Karpas-422 (cell line): ENCODE data around the gene RFTN1. TPM values are rescaled to one million over a fixed set of nuclear protein-coding genes. Genes with fewer than 3 reads are reported as not detected.

ENCODE experiments used
- DNase-seq: peaks from one replicate; pipeline ENCODE4 v3.0.0-alpha.2; 2015
- H2AFZ ChIP-seq: fragments of 200-600 bp; sonication (generic); 2 replicates; pipeline ENCODE4 v1.6.1; 2014; ENCODE audit warnings: antibody characterized with exemption, low read length, mixed read lengths
- H3K27ac ChIP-seq: fragments of 200-600 bp; sonication (generic); 2 replicates; pipeline ENCODE4 v1.5.1; 2014; ENCODE audit warnings: mild to moderate bottlenecking, low read length, moderate library complexity
- H3K27me3 ChIP-seq: fragments of 200-600 bp; sonication (generic); 2 replicates; pipeline ENCODE4 v1.6.1; 2014; ENCODE audit warnings: low read length, mixed read lengths
- H3K36me3 ChIP-seq: fragments of 200-600 bp; sonication (generic); 2 replicates; pipeline ENCODE4 v1.6.1; 2014; ENCODE audit warnings: low read length, mixed read lengths; ENCODE audit not compliant: insufficient read depth
- H3K4me1 ChIP-seq: fragments of 200-600 bp; sonication (generic); 2 replicates; pipeline ENCODE4 v1.6.1; 2014; ENCODE audit warnings: mild to moderate bottlenecking, low read length, mixed read lengths
- H3K4me2 ChIP-seq: fragments of 200-600 bp; sonication (generic); 2 replicates; pipeline ENCODE4 v1.6.1; 2014; ENCODE audit warnings: low read length, low read depth, mild to moderate bottlenecking; ENCODE audit not compliant: poor library complexity, severe bottlenecking
- H3K4me3 ChIP-seq: fragments of 200-600 bp; sonication (generic); 2 replicates; pipeline ENCODE4 v1.5.1; 2014; ENCODE audit warnings: mild to moderate bottlenecking, antibody characterized with exemption, low read length, mixed read lengths
- H3K79me2 ChIP-seq: fragments of 200-600 bp; sonication (generic); 2 replicates; pipeline ENCODE4 v1.6.1; 2014; ENCODE audit warnings: mild to moderate bottlenecking, low read length, mixed read lengths
- H3K9ac ChIP-seq: fragments of 200-600 bp; sonication (generic); 2 replicates; pipeline ENCODE4 v1.6.0; 2014; ENCODE audit warnings: low read length
- H3K9me2 ChIP-seq: fragments of 200-600 bp; sonication (generic), shearing (Covaris generic); replicated peaks from 2 replicates; pipeline ENCODE4 v1.6.0; 2014; ENCODE audit warnings: mild to moderate bottlenecking, low read length, moderate library complexity; ENCODE audit not compliant: insufficient read depth
- H3K9me3 ChIP-seq: fragments of 300-700, 200-600 bp; sonication (generic); 2 replicates; pipeline ENCODE4 v1.6.1; 2014; ENCODE audit warnings: low read length, mixed read lengths
- H4K20me1 ChIP-seq: fragments of 200-600 bp; sonication (generic); 2 replicates; pipeline ENCODE4 v1.6.1; 2014; ENCODE audit warnings: mild to moderate bottlenecking, antibody characterized with exemption, low read length, low read depth; ENCODE audit not compliant: insufficient read depth
- total RNA-seq: library from RNA; depleted of rRNA; stranded (reverse); fragments of >200 nt; shearing (Covaris generic); gene quantifications from 2 replicates; pipeline ENCODE4 v1.2.3, GENCODE V29; 2014; ENCODE audit warnings: low replicate concordance

Gene RFTN1
- total RNA-seq, 1 experiment from 2014 or later, result 291 TPM

GRCh38 chr3:16433701-16434151, 79.8 kb downstream of the RFTN1 start:
- Histone ChIP-seq H3K36me3 (peaks cover 43% of the 10 kb centered on the region), H3K79me2 (peaks cover 52% of the 10 kb centered on the region), H3K4me3 (peak overlapping the region; percentile 48), H3K4me1 (peaks cover 84% of the 10 kb centered on the region), H2AFZ (no peak overlapping the region), H4K20me1 (no peaks in the 10 kb centered on the region), H3K9me3 (no peaks in the 10 kb centered on the region), H3K27ac (peak overlapping the region; percentile 99), H3K9me2 (no peaks in the 10 kb centered on the region), H3K4me2 (peak overlapping the region; percentile 72), H3K9ac (peak overlapping the region; percentile 72), H3K27me3 (no peaks in the 10 kb centered on the region)
- DNase-seq, result peak; percentile 94

GRCh38 chr3:16432714-16433113, 80.8 kb downstream of the RFTN1 start:
- peaks cover 54% of the 10 kb centered on the region for H3K79me2 ChIP-seq
- H3K4me1 ChIP-seq, result peaks cover 86% of the 10 kb centered on the region

GRCh38 chr3:16430717-16431630, 82.5 kb downstream of the RFTN1 start:
- H3K4me1 ChIP-seq, result peaks cover 96% of the 10 kb centered on the region
- peak overlapping the region; percentile 72 for H3K4me2 ChIP-seq
- no peak overlapping the region for H2AFZ ChIP-seq
- H3K4me3 ChIP-seq, result peak overlapping the region; percentile 41
- no peaks in the 10 kb centered on the region for H3K9me3 ChIP-seq
- no peaks in the 10 kb centered on the region for H3K27me3 ChIP-seq
- H3K9me2 ChIP-seq, result no peaks in the 10 kb centered on the region
- peaks cover 58% of the 10 kb centered on the region for H3K79me2 ChIP-seq
- peak overlapping the region; percentile 99 for H3K27ac ChIP-seq
- peaks cover 57% of the 10 kb centered on the region for H3K36me3 ChIP-seq
- peak overlapping the region; percentile 75 for H3K9ac ChIP-seq
- peak; percentile 98 for DNase-seq
- H4K20me1 ChIP-seq, result no peaks in the 10 kb centered on the region

More at GRCh38 chr3:16432714-16433113, 80.8 kb downstream of the RFTN1 start:
- no peak overlapping the region; the same call in 1 of the 2 replicates for H3K4me3 ChIP-seq
- H3K9me2 ChIP-seq, result no peaks in the 10 kb centered on the region
- H4K20me1 ChIP-seq, result no peaks in the 10 kb centered on the region
- peak overlapping the region; percentile 99 for H3K27ac ChIP-seq
- H3K4me2 ChIP-seq, result peak overlapping the region; percentile 72
- DNase-seq, result peak; percentile 79
- H3K27me3 ChIP-seq, result no peaks in the 10 kb centered on the region
- peak overlapping the region; percentile 64 for H3K9ac ChIP-seq
- no peaks in the 10 kb centered on the region for H3K9me3 ChIP-seq
- no peak overlapping the region for H2AFZ ChIP-seq
- peaks cover 53% of the 10 kb centered on the region for H3K36me3 ChIP-seq

- Histone ChIP-seq H3K4me1 (peaks cover 99% of the 10 kb centered on the region), H3K36me3 (peaks cover 61% of the 10 kb centered on the region), H3K4me2 (peak overlapping the region; percentile 72), H2AFZ (no peak overlapping the region), H3K27me3 (no peaks in the 10 kb centered on the region), H3K27ac (peak overlapping the region; percentile 99), H3K9ac (peak overlapping the region; percentile 75; the same call in 1 of the 2 replicates), H3K79me2 (peaks cover 74% of the 10 kb centered on the region), H3K9me3 (no peaks in the 10 kb centered on the region), H4K20me1 (no peaks in the 10 kb centered on the region), H3K9me2 (no peaks in the 10 kb centered on the region), H3K4me3 (no peak overlapping the region)
- DNase-seq, result no peak
Observed at GRCh38 chr3:16429086-16429485, 84.4 kb downstream of the RFTN1 start.

- H3K4me3 ChIP-seq, result no peak overlapping the region
- H2AFZ ChIP-seq, result no peak overlapping the region
- H3K4me1 ChIP-seq, result peaks cover 99% of the 10 kb centered on the region
- H3K36me3 ChIP-seq, result peaks cover 61% of the 10 kb centered on the region
- DNase-seq, result no peak
- H3K79me2 ChIP-seq, result peaks cover 77% of the 10 kb centered on the region
- no peaks in the 10 kb centered on the region for H4K20me1 ChIP-seq
- no peaks in the 10 kb centered on the region for H3K9me2 ChIP-seq
- no peaks in the 10 kb centered on the region for H3K27me3 ChIP-seq
- peak overlapping the region; percentile 99 for H3K27ac ChIP-seq
- no peaks in the 10 kb centered on the region for H3K9me3 ChIP-seq
- H3K9ac ChIP-seq, result 0 out of 2 replicates have a peak overlapping the region, but pooled peaks have one; percentile 14
- H3K4me2 ChIP-seq, result peak overlapping the region; percentile 72
Observed at GRCh38 chr3:16428612-16429011, 84.9 kb downstream of the RFTN1 start.

- Histone ChIP-seq H3K4me3 (peak overlapping the region; percentile 6; the same call in 1 of the 2 replicates), H3K4me1 (peaks cover 99% of the 10 kb centered on the region), H3K9ac (peak overlapping the region; percentile 23), H3K4me2 (peak overlapping the region; percentile 72), H3K9me3 (no peaks in the 10 kb centered on the region), H3K27me3 (no peaks in the 10 kb centered on the region), H3K79me2 (peaks cover 90% of the 10 kb centered on the region), H3K36me3 (peaks cover 60% of the 10 kb centered on the region), H4K20me1 (no peaks in the 10 kb centered on the region), H2AFZ (no peak overlapping the region), H3K9me2 (no peaks in the 10 kb centered on the region), H3K27ac (peak overlapping the region; percentile 99)
- DNase-seq, result no peak
Observed at GRCh38 chr3:16427103-16427965, 86.2 kb downstream of the RFTN1 start.

GRCh38 chr3:16426665-16427064, 86.8 kb downstream of the RFTN1 start:
- H3K9ac ChIP-seq, result peak overlapping the region; percentile 23; the same call in 1 of the 2 replicates
- H3K9me3 ChIP-seq, result no peaks in the 10 kb centered on the region
- H3K4me2 ChIP-seq, result peak overlapping the region; percentile 72
- H3K79me2 ChIP-seq, result peaks cover 94% of the 10 kb centered on the region
- no peak for DNase-seq
- H3K9me2 ChIP-seq, result no peaks in the 10 kb centered on the region
- peaks cover 53% of the 10 kb centered on the region for H3K36me3 ChIP-seq
- H3K27ac ChIP-seq, result peak overlapping the region; percentile 99
- H3K27me3 ChIP-seq, result no peaks in the 10 kb centered on the region
- H2AFZ ChIP-seq, result no peak overlapping the region
- peak overlapping the region; percentile 6; the same call in 1 of the 2 replicates for H3K4me3 ChIP-seq
- H3K4me1 ChIP-seq, result peaks cover 99% of the 10 kb centered on the region
- H4K20me1 ChIP-seq, result no peaks in the 10 kb centered on the region
